Measurements from ENCODE around the gene LUC7L2. TPM values are rescaled to one million over a fixed set of nuclear protein-coding genes. Genes with fewer than 3 reads are reported as not detected.

Gene LUC7L2
- total RNA-seq, 1 experiment from 2014 or later: 111 TPM

DNA sequence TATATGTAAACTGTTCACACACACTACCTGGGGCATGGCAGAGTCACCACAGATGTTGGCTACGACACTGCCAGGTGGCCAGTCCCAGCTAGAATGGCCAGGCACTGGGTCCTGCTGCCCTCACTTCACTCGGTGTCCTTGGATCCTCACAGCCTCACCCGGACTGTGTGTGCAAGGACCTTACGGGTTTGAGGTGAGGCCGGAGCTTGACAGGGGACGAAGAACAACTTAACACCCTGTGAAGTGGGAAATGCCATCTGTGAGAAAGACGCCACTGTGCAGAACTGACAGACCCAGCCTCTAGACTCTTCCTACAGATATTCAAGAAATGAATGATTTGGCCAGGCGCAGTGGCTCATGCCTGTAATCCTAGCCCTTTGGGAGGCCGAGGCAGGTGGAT, 77.1 kb downstream of the LUC7L2 start:
- H3K9me3 ChIP-seq (ENCODE audit: insufficient read depth, low read depth): no peaks in the 10 kb centered on the region
- no peaks in the 10 kb centered on the region for H3K79me2 ChIP-seq (ENCODE audit: low read depth)
- no peaks in the 10 kb centered on the region for H3K36me3 ChIP-seq (ENCODE audit: low read depth)
- TF ChIP-seq, protein P1, sequence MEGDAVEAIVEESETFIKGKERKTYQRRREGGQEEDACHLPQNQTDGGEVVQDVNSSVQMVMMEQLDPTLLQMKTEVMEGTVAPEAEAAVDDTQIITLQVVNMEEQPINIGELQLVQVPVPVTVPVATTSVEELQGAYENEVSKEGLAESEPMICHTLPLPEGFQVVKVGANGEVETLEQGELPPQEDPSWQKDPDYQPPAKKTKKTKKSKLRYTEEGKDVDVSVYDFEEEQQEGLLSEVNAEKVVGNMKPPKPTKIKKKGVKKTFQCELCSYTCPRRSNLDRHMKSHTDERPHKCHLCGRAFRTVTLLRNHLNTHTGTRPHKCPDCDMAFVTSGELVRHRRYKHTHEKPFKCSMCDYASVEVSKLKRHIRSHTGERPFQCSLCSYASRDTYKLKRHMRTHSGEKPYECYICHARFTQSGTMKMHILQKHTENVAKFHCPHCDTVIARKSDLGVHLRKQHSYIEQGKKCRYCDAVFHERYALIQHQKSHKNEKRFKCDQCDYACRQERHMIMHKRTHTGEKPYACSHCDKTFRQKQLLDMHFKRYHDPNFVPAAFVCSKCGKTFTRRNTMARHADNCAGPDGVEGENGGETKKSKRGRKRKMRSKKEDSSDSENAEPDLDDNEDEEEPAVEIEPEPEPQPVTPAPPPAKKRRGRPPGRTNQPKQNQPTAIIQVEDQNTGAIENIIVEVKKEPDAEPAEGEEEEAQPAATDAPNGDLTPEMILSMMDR (conservative IDR thresholded peaks at IDR 0.05): no peak
- no peak for TF ChIP-seq EZH2 (IDR thresholded peaks at IDR 0.05; ENCODE audit: low read depth)
- no peak for DNase-seq
- intact Hi-C loops (cut with micrococcal nuclease; ENCODE audit: unreplicated experiment): loop anchor here (10.0 kb wide), 1 partner anchor 568 kb away; no protein-coding TSS in a partner anchor
- no peaks in the 10 kb centered on the region for H4K20me1 ChIP-seq (ENCODE audit: insufficient read depth)
- peaks cover 3% of the 10 kb centered on the region for H3K4me1 ChIP-seq (replicated peaks; ENCODE audit: insufficient read depth)
- no TSS peak for BruUV-seq (replicated peaks)
- H3K27ac ChIP-seq: no peak overlapping the region
- no peak overlapping the region for H3K4me3 ChIP-seq
- CTCF ChIA-PET: no interaction called here
- no peaks in the 10 kb centered on the region for H3K27me3 ChIP-seq (ENCODE audit: insufficient read depth, low read depth)
- H3K9me2 ChIP-seq (ENCODE audit: insufficient read depth): no peaks in the 10 kb centered on the region
- no peak overlapping the region for H3K4me2 ChIP-seq
- no peak overlapping the region for H2AFZ ChIP-seq
- H3F3A ChIP-seq (ENCODE audit: insufficient read depth, low read depth): no peaks in the 10 kb centered on the region
- POLR2A ChIA-PET (ENCODE audit: unreplicated experiment): no interaction called here

DNA sequence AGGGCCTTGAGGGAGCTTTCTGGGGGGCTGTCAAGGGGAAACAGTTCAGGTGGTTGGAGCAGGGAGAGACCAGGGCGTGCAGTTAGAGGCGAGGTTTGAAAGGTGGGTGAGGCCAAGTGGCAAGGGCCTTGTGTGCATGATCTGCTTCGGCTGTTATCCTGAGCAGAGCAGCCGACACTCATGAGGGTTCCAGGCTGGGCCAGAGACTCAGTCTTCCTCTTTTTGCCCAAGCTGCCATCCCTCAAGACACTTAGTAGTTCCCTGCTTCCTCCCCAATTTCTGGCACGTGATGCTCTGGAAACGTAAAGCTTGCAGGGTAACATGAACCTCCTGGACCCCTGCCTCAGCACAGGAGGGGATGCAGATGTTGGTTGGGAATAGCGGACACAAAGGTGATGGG, 79.7 kb downstream of the LUC7L2 start:
- H3K4me2 ChIP-seq: no peak overlapping the region
- CTCF ChIA-PET: no interaction called here

DNA sequence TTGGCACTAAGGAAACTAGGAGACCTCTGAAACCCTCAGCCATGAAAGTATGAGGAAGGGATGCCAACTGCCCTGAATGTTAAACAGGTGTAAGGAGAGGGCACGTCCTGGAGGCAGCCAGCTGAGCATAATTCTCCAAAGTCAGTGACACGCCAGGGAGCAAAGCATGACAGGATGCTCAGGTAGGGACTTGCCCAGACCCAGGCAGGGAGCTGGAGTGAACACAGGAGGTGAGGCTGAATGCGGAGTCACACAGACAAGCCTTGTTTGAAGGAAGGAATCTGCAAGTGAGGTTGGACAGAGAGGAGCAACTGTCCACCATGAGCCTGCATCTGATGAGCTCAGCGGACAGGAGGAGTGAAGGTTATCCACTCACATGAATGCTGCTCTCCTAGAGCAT, 82.3 kb downstream of the LUC7L2 start:
- H3K27ac ChIP-seq: no peak overlapping the region
- no peaks in the 10 kb centered on the region for H4K20me1 ChIP-seq (ENCODE audit: insufficient read depth)
- intact Hi-C loops (cut with micrococcal nuclease; ENCODE audit: unreplicated experiment): no loop called here
- H3K9me2 ChIP-seq (ENCODE audit: insufficient read depth): no peaks in the 10 kb centered on the region
- no peaks in the 10 kb centered on the region for H3K9me3 ChIP-seq (ENCODE audit: insufficient read depth, low read depth)
- no peaks in the 10 kb centered on the region for H3K4me1 ChIP-seq (replicated peaks; ENCODE audit: insufficient read depth)
- no peak overlapping the region for H3K4me3 ChIP-seq
- H3K36me3 ChIP-seq (ENCODE audit: low read depth): no peaks in the 10 kb centered on the region
- no peaks in the 10 kb centered on the region for H3K27me3 ChIP-seq (ENCODE audit: insufficient read depth, low read depth)
- no peak overlapping the region for H2AFZ ChIP-seq
- POLR2A ChIA-PET (ENCODE audit: unreplicated experiment): no interaction called here
- CTCF ChIA-PET: no interaction called here
- no peak for DNase-seq
- H3K79me2 ChIP-seq (ENCODE audit: low read depth): no peaks in the 10 kb centered on the region
- no peak overlapping the region for H3K4me2 ChIP-seq
- TF ChIP-seq EZH2 (IDR thresholded peaks at IDR 0.05; ENCODE audit: low read depth): no peak
- TF ChIP-seq, protein P1 (conservative IDR thresholded peaks at IDR 0.05): no peak
- no TSS peak for BruUV-seq (replicated peaks)
- peaks cover 3% of the 10 kb centered on the region; the same call in 1 of the 2 replicates for H3F3A ChIP-seq (ENCODE audit: insufficient read depth, low read depth)

More for the DNA sequence above, 79.7 kb downstream of the LUC7L2 start:
- TF ChIP-seq, protein P1 (conservative IDR thresholded peaks at IDR 0.05): no peak
- no peak for TF ChIP-seq EZH2 (IDR thresholded peaks at IDR 0.05; ENCODE audit: low read depth)
- no TSS peak for BruUV-seq (replicated peaks)
- Histone ChIP-seq H3F3A (ENCODE audit: insufficient read depth, low read depth) (peaks cover 3% of the 10 kb centered on the region; the same call in 1 of the 2 replicates), H3K9me2 (ENCODE audit: insufficient read depth) (no peaks in the 10 kb centered on the region), H3K9me3 (ENCODE audit: insufficient read depth, low read depth) (no peaks in the 10 kb centered on the region), H3K27ac (no peak overlapping the region), H2AFZ (no peak overlapping the region), H3K36me3 (ENCODE audit: low read depth) (no peaks in the 10 kb centered on the region), H3K79me2 (ENCODE audit: low read depth) (no peaks in the 10 kb centered on the region), H4K20me1 (ENCODE audit: insufficient read depth) (no peaks in the 10 kb centered on the region), H3K27me3 (ENCODE audit: insufficient read depth, low read depth) (no peaks in the 10 kb centered on the region), H3K4me3 (no peak overlapping the region), H3K4me1 (replicated peaks; ENCODE audit: insufficient read depth) (no peaks in the 10 kb centered on the region)
- POLR2A ChIA-PET (ENCODE audit: unreplicated experiment): no interaction called here
- DNase-seq: no peak
- intact Hi-C loops (cut with micrococcal nuclease; ENCODE audit: unreplicated experiment): loop anchor here (10.0 kb wide), 1 partner anchor 565 kb away; no protein-coding TSS in a partner anchor
